COLO668 (cell line): ENCODE measurements around the gene DIABLO.

Source experiments
- DNase-seq: peaks from one replicate; lab custom pipeline; 2025; ENCODE audit not compliant: unreplicated experiment; lab: John Stamatoyannopoulos, UW

The DIABLO gene

DNA sequence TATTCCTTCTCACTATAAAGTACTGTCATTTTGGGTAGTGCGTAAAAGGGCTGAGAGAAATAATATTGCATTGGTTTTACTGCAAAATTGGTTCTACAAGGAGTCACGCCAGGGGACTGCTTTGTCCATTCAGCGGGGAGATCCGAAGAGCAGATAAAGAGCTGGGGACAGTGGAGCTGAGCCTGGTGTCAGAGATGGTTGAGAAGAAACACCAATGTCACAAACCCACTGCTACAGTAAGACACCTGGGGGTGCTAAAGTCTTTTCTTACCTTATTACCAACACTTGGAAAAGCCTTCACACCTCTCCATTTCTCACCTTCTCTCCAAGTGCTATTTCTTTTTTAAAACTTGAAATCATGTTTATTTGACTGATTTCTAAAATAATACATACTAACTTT lies 66.0 kb downstream of the DIABLO start:
- no peak for DNase-seq

DNA sequence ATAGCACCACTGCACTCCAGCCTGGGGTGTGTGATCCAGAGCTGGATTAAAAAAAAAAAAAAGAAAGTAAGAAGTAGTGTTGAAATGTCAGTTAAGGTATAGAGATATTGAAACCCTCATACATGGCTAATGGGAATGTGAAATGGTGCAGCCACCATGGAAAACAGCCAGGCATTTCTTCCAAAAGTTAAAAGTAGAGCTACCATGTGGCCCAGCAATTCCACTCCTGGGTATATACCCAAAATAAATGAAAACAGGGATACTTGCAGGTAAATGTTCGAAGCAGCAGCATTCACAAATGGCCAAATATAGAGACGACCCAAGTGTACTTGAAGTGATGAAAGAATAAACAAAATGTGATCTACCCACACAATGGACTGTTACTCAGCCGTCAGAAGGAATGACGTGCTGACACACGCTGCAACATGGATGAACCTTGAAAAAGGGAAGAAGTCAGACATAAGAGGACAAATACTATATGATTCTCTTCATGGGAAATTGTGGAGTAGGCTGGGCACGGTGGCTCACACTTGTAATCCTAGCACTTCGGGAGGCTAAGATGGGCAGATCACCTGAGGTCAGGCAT lies 67.1 kb downstream of the DIABLO start:
- no peak for DNase-seq
